WTC11 (cell line): Measurements from ENCODE around the gene ANAPC13.

Experiments
- CBFB ChIP-seq: sonication (generic); formaldehyde crosslinking; IDR thresholded peaks from 2 replicates; pipeline ENCODE4 v1.8.1; 2022; ENCODE audit warnings: mild to moderate bottlenecking, low read depth, missing genetic modification reagents
- CTCF ChIP-seq: fragments of 200-600 bp; IDR thresholded peaks from 2 replicates; pipeline ENCODE4 v1.8.0; 2022; ENCODE audit warnings: antibody characterized with exemption
- IRF2 ChIP-seq: sonication (generic); formaldehyde crosslinking; IDR thresholded peaks from 2 replicates; pipeline ENCODE4 v1.8.0; 2022; ENCODE audit warnings: low read depth, missing genetic modification reagents, borderline replicate concordance
- SMAD3 ChIP-seq: sonication (generic); formaldehyde crosslinking; IDR thresholded peaks from 2 replicates; pipeline ENCODE4 v1.8.0; 2022; ENCODE audit warnings: missing genetic modification reagents, mild to moderate bottlenecking, borderline replicate concordance
- ZBTB21 ChIP-seq: sonication (generic); formaldehyde crosslinking; IDR thresholded peaks from 2 replicates; pipeline ENCODE4 v1.8.1; 2023; ENCODE audit warnings: mild to moderate bottlenecking, missing genetic modification reagents, borderline replicate concordance
- ZNF423 ChIP-seq: fragments of 250-450 bp; sonication (Bioruptor Pico); IDR thresholded peaks from 2 replicates; pipeline ENCODE4 v2.1.2; 2022; ENCODE audit warnings: mild to moderate bottlenecking, moderate library complexity
- TF ChIP-seq, protein P1 (sequence below): sonication (generic); formaldehyde crosslinking; IDR thresholded peaks from 2 replicates; pipeline ENCODE4 v1.8.0; 2022; ENCODE audit warnings: mild to moderate bottlenecking, missing genetic modification reagents

- TF ChIP-seq ZBTB21 (CRISPR knock-in tag) (no peak), SMAD3 (CRISPR knock-in tag) (no peak), CTCF (no peak), ZNF423 (no peak), CBFB (CRISPR knock-in tag) (no peak), IRF2 (no peak)
- TF ChIP-seq, protein P1, sequence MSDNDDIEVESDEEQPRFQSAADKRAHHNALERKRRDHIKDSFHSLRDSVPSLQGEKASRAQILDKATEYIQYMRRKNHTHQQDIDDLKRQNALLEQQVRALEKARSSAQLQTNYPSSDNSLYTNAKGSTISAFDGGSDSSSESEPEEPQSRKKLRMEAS, result no peak
Observed at GRCh38 chr3:134441321-134441720, 44.5 kb downstream of the ANAPC13 start.
